IPS-15b (cell line): ENCODE data around the gene NSUN6.

ENCODE experiments used
- H3K27me3 ChIP-seq: one replicate; pipeline ENCODE4 v1.6.1; 2013; ENCODE audit warnings: low read length; ENCODE audit not compliant: control insufficient read depth, insufficient read depth
- H3K36me3 ChIP-seq: one replicate; pipeline ENCODE4 v1.6.1; 2013; ENCODE audit warnings: low read length; ENCODE audit not compliant: control insufficient read depth, insufficient read depth
- H3K4me1 ChIP-seq: one replicate; pipeline ENCODE4 v1.6.1; 2013; ENCODE audit warnings: mild to moderate bottlenecking, low read length; ENCODE audit not compliant: control insufficient read depth, insufficient read depth
- H3K4me3 ChIP-seq: one replicate; pipeline ENCODE4 v1.5.1; 2013; ENCODE audit warnings: low read depth, low read length
- H3K9ac ChIP-seq: one replicate; pipeline ENCODE4 v1.6.1; 2013; ENCODE audit warnings: low read depth, mild to moderate bottlenecking, low read length
- H3K9me3 ChIP-seq: one replicate; pipeline ENCODE4 v1.6.1; 2013; ENCODE audit warnings: mild to moderate bottlenecking, low read length; ENCODE audit not compliant: control insufficient read depth, insufficient read depth

NSUN6 gene

DNA sequence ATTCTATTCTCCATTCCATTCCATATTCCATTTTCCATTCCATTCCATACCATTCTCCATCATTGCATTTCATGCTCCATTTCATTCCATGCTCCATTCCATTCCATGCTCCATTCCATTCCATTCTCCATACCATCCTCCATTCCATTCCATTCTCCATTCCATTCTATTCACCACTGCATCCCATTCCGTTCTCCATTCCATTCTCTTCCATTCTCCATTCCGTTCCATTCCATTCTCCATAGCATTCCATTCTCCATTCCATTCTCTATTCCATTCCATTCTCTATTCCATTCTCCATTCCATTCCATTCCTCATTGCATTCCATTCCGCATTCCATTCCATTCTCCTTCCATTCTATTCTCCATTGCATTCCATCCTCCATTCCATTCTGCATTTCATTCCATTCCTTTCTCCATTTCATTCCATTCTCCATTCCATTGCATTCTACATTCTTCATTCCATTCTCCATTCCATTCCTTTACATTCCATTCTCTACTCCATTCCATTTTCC is 84.0 kb downstream of the NSUN6 start:
- Histone ChIP-seq H3K4me1 (no peaks in the 10 kb centered on the region), H3K4me3 (no peak overlapping the region), H3K27me3 (no peaks in the 10 kb centered on the region), H3K9ac (no peak overlapping the region), H3K9me3 (peaks cover 41% of the 10 kb centered on the region), H3K36me3 (no peaks in the 10 kb centered on the region)

GRCh38 chr10:18566177-18566576 is 85.2 kb downstream of the NSUN6 start:
- Histone ChIP-seq H3K9me3 (peaks cover 41% of the 10 kb centered on the region), H3K4me1 (no peaks in the 10 kb centered on the region), H3K36me3 (no peaks in the 10 kb centered on the region), H3K27me3 (no peaks in the 10 kb centered on the region), H3K4me3 (no peak overlapping the region), H3K9ac (no peak overlapping the region)

DNA sequence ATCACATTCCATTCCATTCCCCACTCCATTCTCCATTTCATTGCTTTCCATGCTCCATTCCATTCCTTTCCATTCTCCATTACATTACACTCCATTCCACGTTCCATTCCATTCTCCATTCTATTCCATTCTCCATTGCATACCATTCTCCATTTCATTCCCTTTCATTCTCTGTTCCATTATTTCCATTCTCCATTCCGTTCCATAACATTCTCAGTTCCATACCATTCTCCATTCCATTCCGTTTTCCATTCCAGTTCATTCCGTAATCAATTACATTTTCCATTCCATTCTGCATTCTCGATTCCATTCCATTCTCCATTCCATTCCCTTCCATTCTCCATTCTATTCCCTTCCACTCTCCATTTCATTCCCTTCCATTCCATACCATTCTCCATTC is 86.4 kb downstream of the NSUN6 start:
- Histone ChIP-seq H3K9me3 (peaks cover 36% of the 10 kb centered on the region), H3K27me3 (no peaks in the 10 kb centered on the region), H3K9ac (no peak overlapping the region), H3K36me3 (no peaks in the 10 kb centered on the region), H3K4me1 (no peaks in the 10 kb centered on the region), H3K4me3 (no peak overlapping the region)

GRCh38 chr10:18563003-18563726 is 88.2 kb downstream of the NSUN6 start:
- H3K4me3 ChIP-seq, result no peak overlapping the region

GRCh38 chr10:18561861-18562551 is 89.4 kb downstream of the NSUN6 start:
- H3K9ac ChIP-seq, result no peak overlapping the region
- peaks cover 33% of the 10 kb centered on the region for H3K9me3 ChIP-seq
- no peak overlapping the region for H3K4me3 ChIP-seq
- H3K36me3 ChIP-seq, result no peaks in the 10 kb centered on the region
- H3K27me3 ChIP-seq, result no peaks in the 10 kb centered on the region
- H3K4me1 ChIP-seq, result no peaks in the 10 kb centered on the region

More at GRCh38 chr10:18563003-18563726, 88.2 kb downstream of the NSUN6 start:
- H3K4me1 ChIP-seq, result no peaks in the 10 kb centered on the region
- no peaks in the 10 kb centered on the region for H3K36me3 ChIP-seq
- peaks cover 35% of the 10 kb centered on the region for H3K9me3 ChIP-seq
- H3K27me3 ChIP-seq, result no peaks in the 10 kb centered on the region
- no peak overlapping the region for H3K9ac ChIP-seq

- H3K36me3 ChIP-seq, result no peaks in the 10 kb centered on the region
- H3K9ac ChIP-seq, result no peak overlapping the region
- no peak overlapping the region for H3K4me3 ChIP-seq
Observed at GRCh38 chr10:18557960-18558359, 93.4 kb downstream of the NSUN6 start.

GRCh38 chr10:18556522-18557147 is 94.8 kb downstream of the NSUN6 start:
- no peak overlapping the region for H3K4me3 ChIP-seq
- H3K27me3 ChIP-seq, result no peaks in the 10 kb centered on the region
- H3K4me1 ChIP-seq, result no peaks in the 10 kb centered on the region
- H3K9ac ChIP-seq, result no peak overlapping the region
- peaks cover 34% of the 10 kb centered on the region for H3K9me3 ChIP-seq
- H3K36me3 ChIP-seq, result no peaks in the 10 kb centered on the region

More at GRCh38 chr10:18557960-18558359, 93.4 kb downstream of the NSUN6 start:
- Histone ChIP-seq H3K27me3 (no peaks in the 10 kb centered on the region), H3K9me3 (peaks cover 32% of the 10 kb centered on the region), H3K4me1 (no peaks in the 10 kb centered on the region)

GRCh38 chr10:18554479-18554878 is 96.9 kb downstream of the NSUN6 start:
- Histone ChIP-seq H3K4me1 (no peaks in the 10 kb centered on the region), H3K4me3 (no peak overlapping the region), H3K27me3 (no peaks in the 10 kb centered on the region), H3K9ac (no peak overlapping the region), H3K36me3 (no peaks in the 10 kb centered on the region), H3K9me3 (peaks cover 30% of the 10 kb centered on the region)

GRCh38 chr10:18551473-18551872 is 99.9 kb downstream of the NSUN6 start:
- no peaks in the 10 kb centered on the region for H3K27me3 ChIP-seq
- H3K9me3 ChIP-seq, result peaks cover 14% of the 10 kb centered on the region
- no peaks in the 10 kb centered on the region for H3K4me1 ChIP-seq
- no peak overlapping the region for H3K4me3 ChIP-seq
- H3K36me3 ChIP-seq, result no peaks in the 10 kb centered on the region
- no peak overlapping the region for H3K9ac ChIP-seq

GRCh38 chr10:18549105-18549504 is 102.3 kb downstream of the NSUN6 start:
- H3K36me3 ChIP-seq, result no peaks in the 10 kb centered on the region
- no peaks in the 10 kb centered on the region for H3K4me1 ChIP-seq
- peaks cover 2% of the 10 kb centered on the region for H3K9me3 ChIP-seq
- no peak overlapping the region for H3K4me3 ChIP-seq
- no peaks in the 10 kb centered on the region for H3K27me3 ChIP-seq
- no peak overlapping the region for H3K9ac ChIP-seq

DNA sequence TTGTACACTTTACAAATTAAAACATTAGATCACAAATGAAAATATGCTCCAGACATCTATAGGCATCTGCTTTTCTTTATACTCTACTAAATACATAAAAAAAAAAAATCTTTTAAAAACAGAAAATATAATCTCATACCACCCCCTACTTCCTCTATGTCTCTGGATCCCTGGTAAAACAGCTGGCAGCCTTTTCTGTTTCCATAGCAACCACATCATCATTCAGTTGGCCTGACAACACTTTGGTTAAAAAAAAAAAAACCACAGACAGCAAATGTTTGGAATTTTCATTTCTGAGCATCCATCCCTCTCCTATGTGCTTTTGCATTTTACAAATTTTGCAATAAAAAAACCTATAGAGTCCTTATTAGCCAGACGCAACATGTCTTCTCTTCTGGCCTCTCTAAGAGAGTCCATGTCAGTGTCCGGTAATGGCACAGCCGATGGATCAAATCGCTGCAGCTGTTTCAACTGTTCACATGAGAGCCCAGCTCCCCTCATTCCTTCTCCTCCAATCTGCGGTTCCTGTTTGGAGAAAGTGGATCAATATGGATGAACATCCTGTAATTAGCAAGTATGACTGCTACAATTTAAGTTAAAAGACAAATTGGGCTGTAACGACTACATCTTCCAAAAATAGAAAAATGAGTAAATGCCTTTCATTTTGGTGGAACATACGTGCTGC is 105.6 kb downstream of the NSUN6 start:
- Histone ChIP-seq H3K27me3 (no peaks in the 10 kb centered on the region), H3K4me1 (no peaks in the 10 kb centered on the region), H3K9ac (no peak overlapping the region), H3K9me3 (no peaks in the 10 kb centered on the region), H3K4me3 (no peak overlapping the region), H3K36me3 (no peaks in the 10 kb centered on the region)
